GM18526 (cell line): ENCODE measurements around the gene LASP1.
A peak's percentile ranks its signal among the peaks of the same experiment; 100 is the strongest.

ENCODE experiments used
- POLR2A ChIP-seq: IDR thresholded peaks from 3 replicates; pipeline ENCODE4 v1.6.1; 2011; ENCODE audit not compliant: insufficient read length; ENCODE audit errors: extremely low read depth

Gene LASP1

DNA sequence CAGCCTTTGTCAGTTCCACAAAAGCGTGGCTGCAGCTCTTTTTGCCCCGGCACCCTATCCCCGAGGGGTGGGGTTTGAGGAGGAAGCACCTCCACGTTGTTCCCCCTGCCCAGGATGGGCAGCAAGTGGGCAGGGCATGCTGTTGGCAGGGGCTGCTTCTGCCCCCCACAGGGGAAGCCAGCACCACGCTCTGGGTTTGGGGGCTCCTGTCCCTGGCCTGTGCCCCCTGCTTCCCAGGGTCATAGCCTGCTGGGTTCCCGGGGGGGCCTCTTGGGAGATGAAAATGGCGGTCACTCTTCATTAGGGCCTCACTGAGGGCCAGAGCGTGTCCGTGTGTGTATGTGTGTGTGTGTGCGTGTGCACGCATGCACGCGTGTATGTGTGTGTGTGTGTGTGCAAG, 22.8 kb downstream of the LASP1 start:
- no peak for TF ChIP-seq POLR2A

DNA sequence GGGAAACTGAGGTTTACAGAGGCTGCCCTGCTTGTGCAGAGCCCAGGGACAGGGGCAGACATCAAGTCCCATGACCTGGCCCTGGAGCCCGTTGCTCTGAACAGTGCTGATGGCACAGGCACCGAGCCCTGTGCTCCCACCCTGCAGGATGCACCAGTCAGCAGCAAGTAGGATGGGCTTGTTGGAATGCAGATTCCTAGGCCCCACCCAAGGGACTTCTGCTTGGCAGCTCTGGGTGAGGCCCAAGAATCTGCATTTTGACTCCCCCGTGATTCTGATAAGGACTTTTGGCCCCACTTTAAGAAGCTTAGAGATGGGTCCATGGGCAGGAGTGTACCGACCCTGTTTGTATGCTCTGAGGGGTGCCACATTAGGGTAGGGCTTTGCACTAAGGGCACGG, 23.3 kb downstream of the LASP1 start:
- TF ChIP-seq POLR2A, result no peak

DNA sequence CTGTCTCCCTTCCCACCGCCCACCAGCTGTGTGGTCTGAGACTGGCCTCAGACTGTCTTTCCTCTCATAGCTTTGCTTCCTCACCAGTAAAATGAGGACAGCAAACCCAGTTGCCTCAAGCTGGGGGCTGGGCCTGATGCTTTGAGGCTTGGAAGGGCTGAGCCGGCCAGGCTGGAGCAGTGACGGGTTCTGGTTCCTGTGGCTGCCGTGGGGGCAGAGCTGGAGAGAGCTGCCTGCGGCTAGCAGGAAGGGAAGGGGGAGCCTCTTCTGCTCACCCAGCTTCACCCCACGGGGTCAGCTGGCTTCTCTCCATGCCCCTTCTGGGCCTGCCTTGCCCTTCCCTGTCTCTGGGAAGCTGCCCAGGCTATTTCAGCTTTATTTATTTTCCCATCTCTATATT, 23.7 kb downstream of the LASP1 start:
- TF ChIP-seq POLR2A, result no peak

GRCh38 chr17:38894276-38894675, 24.4 kb downstream of the LASP1 start:
- TF ChIP-seq POLR2A, result no peak

- no peak for TF ChIP-seq POLR2A
Observed at GRCh38 chr17:38896346-38896954, 26.6 kb downstream of the LASP1 start.

DNA sequence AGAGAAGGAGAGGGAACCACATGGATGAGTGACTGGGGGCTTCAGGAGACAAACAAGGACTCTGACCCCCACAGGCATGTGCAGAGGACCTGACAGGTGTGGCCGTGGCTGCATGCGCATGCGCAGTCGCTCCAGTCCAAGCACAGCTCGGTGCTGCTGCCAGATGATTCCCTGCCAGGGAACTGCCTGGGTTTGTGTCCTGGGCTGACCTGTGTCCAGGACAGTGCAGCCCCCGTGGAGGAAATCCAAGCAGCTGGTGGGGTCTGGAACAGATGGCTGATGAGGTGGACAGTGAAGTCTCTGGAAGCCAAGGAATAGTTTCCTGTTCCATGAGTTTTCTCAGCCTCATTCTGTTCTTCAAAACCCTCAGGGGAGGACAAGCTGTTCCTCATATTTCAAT, 27.3 kb downstream of the LASP1 start:
- TF ChIP-seq POLR2A, result no peak

DNA sequence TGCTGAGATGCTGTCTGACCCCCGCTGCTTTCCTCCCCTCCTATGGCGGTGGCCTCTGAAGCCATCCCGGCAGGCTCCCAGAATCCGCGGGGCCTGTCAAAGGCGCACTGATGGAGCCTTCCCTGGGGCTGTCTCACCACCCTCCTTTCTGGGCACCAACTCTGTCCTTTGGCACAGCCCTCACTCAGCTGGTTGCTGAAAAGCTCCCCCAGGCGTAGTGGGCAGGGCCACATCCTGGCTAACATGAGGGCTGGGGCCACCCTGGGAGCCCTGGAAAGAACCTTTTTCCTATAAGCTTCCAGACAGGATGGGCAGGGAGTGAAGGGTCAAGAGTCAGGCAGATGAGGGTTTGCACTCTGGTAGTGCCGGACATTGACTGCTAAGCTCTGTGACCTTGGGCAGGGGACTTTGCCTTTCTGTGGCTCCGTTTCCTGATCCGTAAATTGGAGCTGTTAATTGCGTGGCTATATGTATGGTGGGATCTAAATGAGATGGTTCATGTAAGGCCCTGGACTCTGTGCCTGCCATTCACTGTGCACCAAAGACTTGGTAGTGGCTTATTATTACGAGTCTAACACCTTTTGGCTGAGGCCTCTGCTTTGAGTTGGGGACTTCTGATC, 27.9 kb downstream of the LASP1 start:
- no peak for TF ChIP-seq POLR2A

DNA sequence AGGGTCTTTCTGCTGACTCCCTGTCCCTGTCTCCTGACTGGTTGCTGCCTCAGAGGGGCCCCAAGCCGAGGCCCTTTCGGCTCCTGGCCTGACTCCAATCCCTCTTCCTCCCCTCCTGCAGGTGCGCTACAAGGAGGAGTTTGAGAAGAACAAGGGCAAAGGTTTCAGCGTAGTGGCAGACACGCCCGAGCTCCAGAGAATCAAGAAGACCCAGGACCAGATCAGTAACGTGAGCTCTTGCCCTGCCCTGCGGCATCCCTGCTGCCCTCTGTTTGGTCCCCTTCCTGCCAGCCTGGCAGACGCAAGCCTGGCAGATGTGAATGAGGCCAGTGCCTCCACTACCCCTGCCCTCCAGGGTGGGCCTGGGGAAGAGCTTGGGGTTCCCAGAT, 28.4 kb downstream of the LASP1 start:
- no peak for TF ChIP-seq POLR2A

DNA sequence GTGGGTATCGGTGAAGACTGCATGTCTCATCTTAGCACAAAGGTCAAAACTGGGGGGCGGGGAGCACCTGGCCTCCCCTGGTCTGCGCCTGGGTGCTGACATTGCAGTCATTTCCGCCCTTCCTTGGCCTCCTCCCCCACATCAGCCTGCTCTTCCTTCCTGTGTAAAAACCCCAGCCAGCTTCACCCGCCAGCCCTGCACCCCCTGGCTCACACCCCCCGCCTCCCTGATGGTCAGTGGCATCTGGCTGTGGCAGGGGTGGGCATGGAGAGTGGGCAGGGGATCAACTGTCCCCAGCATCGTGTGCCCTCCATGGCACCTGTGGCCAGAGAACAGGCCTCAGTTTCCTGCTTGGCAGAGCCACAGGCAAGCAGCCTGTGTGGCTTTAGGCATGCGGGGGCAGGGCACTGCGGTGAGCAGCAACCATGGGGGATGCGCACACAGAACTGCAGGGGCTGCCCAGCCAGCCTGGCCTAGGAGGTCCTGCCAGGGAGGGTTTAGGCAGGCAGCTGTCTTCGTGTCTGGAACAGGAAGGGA, 29.0 kb downstream of the LASP1 start:
- peak; percentile 35 for TF ChIP-seq POLR2A

- TF ChIP-seq POLR2A, result no peak
Observed at GRCh38 chr17:38899421-38899820, 29.6 kb downstream of the LASP1 start.

- TF ChIP-seq POLR2A, result no peak
Observed at GRCh38 chr17:38900978-38901656, 31.3 kb downstream of the LASP1 start.

DNA sequence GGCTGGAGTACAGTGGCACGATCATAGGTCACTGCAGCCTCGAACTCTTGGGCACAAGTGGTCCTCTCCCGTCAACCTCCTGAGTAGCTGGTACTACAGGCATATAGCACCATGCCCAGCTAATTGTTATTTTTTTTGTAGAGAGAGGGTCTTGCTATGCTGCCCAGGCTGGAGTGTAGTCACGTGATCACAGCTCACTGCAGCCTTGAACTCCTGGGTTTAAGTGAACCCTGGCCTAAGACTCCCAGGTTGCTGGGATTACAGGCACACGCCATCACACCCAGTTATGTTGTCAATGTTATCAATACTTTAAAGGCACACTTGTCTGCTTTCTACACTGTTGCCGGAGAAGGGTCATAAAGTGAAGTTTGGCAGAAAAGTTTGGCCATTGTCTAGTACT, 33.5 kb downstream of the LASP1 start:
- no peak for TF ChIP-seq POLR2A

- TF ChIP-seq POLR2A, result no peak
Observed at GRCh38 chr17:38904892-38905291, 35.0 kb downstream of the LASP1 start.

GRCh38 chr17:38905375-38905774, 35.5 kb downstream of the LASP1 start:
- no peak for TF ChIP-seq POLR2A

DNA sequence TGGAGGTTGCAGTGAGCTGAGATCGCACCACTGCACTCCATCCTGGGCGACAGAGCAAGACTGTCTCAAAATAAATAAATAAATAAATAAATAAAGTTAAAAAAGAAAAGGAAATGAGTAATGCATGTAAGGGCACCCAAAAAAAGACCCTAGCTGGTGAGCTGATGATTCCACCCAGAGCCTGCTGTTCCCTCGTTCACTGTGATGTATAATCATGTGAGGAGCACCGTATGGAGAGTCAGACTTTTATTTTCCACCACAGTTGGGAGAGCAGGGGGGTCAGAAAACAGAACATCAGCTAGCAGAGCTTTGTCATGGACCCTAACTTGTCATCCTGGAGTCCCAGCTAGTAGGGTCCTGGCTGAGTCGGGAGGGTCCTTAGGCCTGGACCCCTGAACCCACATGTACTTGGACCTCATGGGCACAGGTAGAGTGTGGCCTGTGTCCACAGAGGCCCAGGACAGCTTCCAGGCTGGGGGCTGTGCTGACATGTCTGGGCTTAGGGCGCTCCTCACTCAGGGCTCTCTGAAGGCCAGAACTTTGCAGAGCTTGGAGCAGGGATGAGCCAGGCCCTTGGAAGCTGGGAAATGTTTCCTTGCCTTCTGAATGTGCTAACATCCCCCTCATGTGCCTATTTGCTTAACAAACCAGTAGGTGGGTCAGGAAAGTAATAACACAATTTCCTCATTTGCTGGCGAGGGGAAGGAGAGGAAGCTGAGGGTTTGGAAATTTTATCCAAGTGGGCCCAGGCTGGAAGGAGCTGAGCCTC, 36.8 kb downstream of the LASP1 start:
- TF ChIP-seq POLR2A, result no peak
